GM23338 (cell line): ENCODE results near the gene CTNS. TPM values are rescaled to one million over a fixed set of nuclear protein-coding genes. Genes with fewer than 3 reads are reported as not detected.

ENCODE experiments used
- ATAC-seq: fragments of 200-7000 bp; cut with Tn5 transposase; 3 replicates; pipeline ENCODE4 v1.9.1; 2020
- DNase-seq: peaks from one replicate; pipeline ENCODE4 v3.0.0-alpha.2; 2015; ENCODE audit warnings: low spot score
- H2AFZ ChIP-seq: fragments of 200-600 bp; sonication (generic); 2 replicates; pipeline ENCODE4 v1.8.0; 2016; ENCODE audit warnings: antibody characterized with exemption, mild to moderate bottlenecking, moderate library complexity
- H3F3A ChIP-seq: fragments of 200-600 bp; sonication (generic); replicated peaks from 2 replicates; pipeline ENCODE4 v1.8.0; 2017; ENCODE audit warnings: antibody characterized with exemption, mixed run types, low read depth
- H3K27ac ChIP-seq: fragments of 200-600 bp; sonication (generic); 2 replicates; pipeline ENCODE4 v1.6.1; 2016; ENCODE audit warnings: low read depth
- H3K27me3 ChIP-seq: fragments of 200-600 bp; sonication (generic); 2 replicates; pipeline ENCODE4 v1.8.0; 2016; ENCODE audit warnings: mild to moderate bottlenecking, mixed run types, moderate library complexity; ENCODE audit not compliant: insufficient read depth
- H3K36me3 ChIP-seq: fragments of 200-600 bp; sonication (generic); 2 replicates; pipeline ENCODE4 v1.8.0; 2016; ENCODE audit warnings: mild to moderate bottlenecking; ENCODE audit not compliant: insufficient read depth
- H3K4me1 ChIP-seq: fragments of 200-600 bp; sonication (generic); 2 replicates; pipeline ENCODE4 v1.8.0; 2016; ENCODE audit warnings: mild to moderate bottlenecking, moderate library complexity; ENCODE audit not compliant: insufficient read depth
- H3K4me2 ChIP-seq: fragments of 200-600 bp; sonication (generic); 2 replicates; pipeline ENCODE4 v1.7.1; 2017; ENCODE audit warnings: mixed run types
- H3K4me3 ChIP-seq: fragments of 200-600 bp; sonication (generic); 2 replicates; pipeline ENCODE4 v1.6.1; 2016; ENCODE audit warnings: mixed run types
- H3K79me2 ChIP-seq: fragments of 200-600 bp; sonication (generic); replicated peaks from 2 replicates; pipeline ENCODE4 v1.8.0; 2017; ENCODE audit warnings: mild to moderate bottlenecking; ENCODE audit not compliant: insufficient read depth
- H3K9me2 ChIP-seq: fragments of 200-600 bp; sonication (generic); 2 replicates; pipeline ENCODE4 v1.8.0; 2017; ENCODE audit not compliant: insufficient read depth
- H4K20me1 ChIP-seq: fragments of 200-600 bp; sonication (generic); replicated peaks from 2 replicates; pipeline ENCODE4 v1.8.0; 2017; ENCODE audit warnings: mild to moderate bottlenecking; ENCODE audit not compliant: insufficient read depth
- H3K27ac Mint-ChIP-seq: 2 replicates; pipeline ENCODE4 v1.8.0; 2020; ENCODE audit warnings: inconsistent platforms, mild to moderate bottlenecking, moderate library complexity, mixed read lengths
- H3K27me3 Mint-ChIP-seq: 3 replicates; pipeline ENCODE4 v1.8.0; 2022; ENCODE audit warnings: low read depth, mild to moderate bottlenecking, moderate library complexity, mixed read lengths, inconsistent platforms; ENCODE audit not compliant: insufficient read depth, poor library complexity
- H3K36me3 Mint-ChIP-seq: 3 replicates; pipeline ENCODE4 v1.8.0; 2021; ENCODE audit warnings: low read depth, mild to moderate bottlenecking, inconsistent platforms, moderate library complexity, mixed read lengths
- H3K4me1 Mint-ChIP-seq: 3 replicates; pipeline ENCODE4 v1.8.0; 2020; ENCODE audit warnings: mild to moderate bottlenecking, inconsistent platforms, mixed read lengths
- H3K4me3 Mint-ChIP-seq: 3 replicates; pipeline ENCODE4 v1.8.0; 2021; ENCODE audit warnings: moderate library complexity, mild to moderate bottlenecking, inconsistent platforms, mixed read lengths
- H3K9me3 Mint-ChIP-seq: 3 replicates; pipeline ENCODE4 v1.8.0; 2020; ENCODE audit warnings: moderate library complexity, mild to moderate bottlenecking, inconsistent platforms, mixed read lengths
- CREB1 ChIP-seq: fragments of 250-450 bp; sonication (Bioruptor Pico); IDR thresholded peaks from 2 replicates; pipeline ENCODE4 v1.5.0; 2020; ENCODE audit warnings: low read depth, mild to moderate bottlenecking, moderate library complexity
- CTCF ChIP-seq, 2 experiments: fragments of 200-600 bp in 1 of 2; sonication (generic) in 1 of 2; conservative IDR thresholded peaks; 2 replicates each; pipeline versions ENCODE4 v1.5.1 to v1.6.1; 2016 to 2017; ENCODE audit warnings: antibody characterized with exemption in 2 of 2, low read depth in 2 of 2, mild to moderate bottlenecking in 2 of 2, moderate library complexity in 1 of 2
- ETS1 ChIP-seq: IDR thresholded peaks from 2 replicates; pipeline ENCODE4 v1.6.1; 2016; ENCODE audit warnings: antibody characterized with exemption
- EZH2 ChIP-seq: fragments of 200-600 bp; sonication (generic); IDR thresholded peaks from one replicate; pipeline ENCODE4 v1.8.0; 2017; ENCODE audit warnings: antibody characterized with exemption, mild to moderate bottlenecking, low read depth; ENCODE audit not compliant: unreplicated experiment
- EZH2phosphoT487 ChIP-seq: fragments of 200-600 bp; sonication (generic); IDR thresholded peaks from one replicate; pipeline ENCODE4 v1.8.1; 2018; ENCODE audit warnings: antibody characterized with exemption; ENCODE audit not compliant: unreplicated experiment
- JUNB ChIP-seq: IDR thresholded peaks from one replicate; pipeline ENCODE4 v1.6.1; 2016; ENCODE audit warnings: antibody characterized with exemption; ENCODE audit not compliant: unreplicated experiment
- POLR2AphosphoS5 ChIP-seq: IDR thresholded peaks from 2 replicates; pipeline ENCODE4 v1.6.1; 2016; ENCODE audit warnings: antibody characterized with exemption, low read depth
- REST ChIP-seq: IDR thresholded peaks from one replicate; pipeline ENCODE4 v1.6.1; 2018; ENCODE audit warnings: antibody characterized with exemption; ENCODE audit not compliant: unreplicated experiment
- STAT1 ChIP-seq: IDR thresholded peaks from one replicate; pipeline ENCODE4 v1.6.1; 2016; ENCODE audit warnings: antibody characterized with exemption; ENCODE audit not compliant: unreplicated experiment
- ZNF114 ChIP-seq: fragments of 250-450 bp; sonication (Bioruptor Pico); IDR thresholded peaks from 2 replicates; pipeline ENCODE4 v1.5.0; 2020; ENCODE audit warnings: mild to moderate bottlenecking, moderate library complexity
- ZNF331 ChIP-seq: fragments of 250-450 bp; sonication (Bioruptor Pico); IDR thresholded peaks from 2 replicates; pipeline ENCODE4 v1.5.0; 2020; ENCODE audit warnings: low read depth, mild to moderate bottlenecking, moderate library complexity
- ZNF462 ChIP-seq: fragments of 250-450 bp; sonication (Bioruptor Pico); IDR thresholded peaks from 2 replicates; pipeline ENCODE4 v1.5.0; 2020; ENCODE audit warnings: mild to moderate bottlenecking, moderate library complexity
- polyA plus RNA-seq: library from polyadenylated mRNA; unstranded; fragments of >200 nt; fragmentation: Nextera tagmentation; extraction: Ambion mirVana; gene quantifications from 2 replicates; pipeline ENCODE4 v1.2.1, GENCODE V29; 2016
- total RNA-seq: library from RNA; depleted of rRNA; stranded (reverse); fragments of >200 nt; shearing (Covaris generic); gene quantifications from 2 replicates; pipeline ENCODE4 v1.2.3, GENCODE V29; 2014

The CTNS gene
- total and polyA plus RNA-seq, 2 experiments from 2014 or later = 5.9 to 21.8 TPM

GRCh38 chr17:3645310-3645709 is 8.8 kb downstream of the CTNS start:
- H3K36me3 Mint-ChIP-seq = peaks cover 13% of the 10 kb centered on the region; the same call in 2 of the 3 replicates
- no peak overlapping the region for H3K27ac Mint-ChIP-seq
- Histone ChIP-seq H3K9me2 (no peaks in the 10 kb centered on the region), H4K20me1 (no peaks in the 10 kb centered on the region), H3K4me3 (no peak overlapping the region), H3F3A (no peaks in the 10 kb centered on the region), H3K27ac (no peak overlapping the region), H3K27me3 (no peaks in the 10 kb centered on the region), H3K4me2 (no peak overlapping the region), H3K36me3 (no peaks in the 10 kb centered on the region), H3K4me1 (peaks cover 5% of the 10 kb centered on the region; the same call in 1 of the 2 replicates), H3K79me2 (no peaks in the 10 kb centered on the region), H2AFZ (no peak overlapping the region)
- no peak overlapping the region for H3K4me3 Mint-ChIP-seq
- ATAC-seq (no peak), DNase-seq (no peak)
- H3K9me3 Mint-ChIP-seq = no peaks in the 10 kb centered on the region
- H3K4me1 Mint-ChIP-seq = peaks cover under 1% of the 10 kb centered on the region
- H3K27me3 Mint-ChIP-seq = peaks cover 2% of the 10 kb centered on the region
- TF ChIP-seq ZNF331 (CRISPR knock-in tag) (no peak), STAT1 (no peak), CREB1 (CRISPR knock-in tag) (no peak), JUNB (no peak), EZH2 (no peak), CTCF (conservative IDR thresholded peaks at IDR 0.05; ENCODE audit: low read depth in 2 of 2) (no peak), EZH2phosphoT487 (no peak), ETS1 (no peak), POLR2AphosphoS5 (no peak), ZNF114 (CRISPR knock-in tag) (no peak), ZNF462 (CRISPR knock-in tag) (no peak), REST (no peak)
